ENCODE data around the gene KRT36. TPM values are rescaled to one million over a fixed set of nuclear protein-coding genes. Genes with fewer than 3 reads are reported as not detected.

Gene KRT36
- total and polyA plus RNA-seq, 2 of the 8 experiments (the other 6 are each of a cell fraction or from before 2014, with no cell fraction given), result not detected

- POLR2A ChIA-PET (ENCODE audit: partially characterized antibody), result interaction anchor here (0.7 to 2.5 kb wide), 2 partner anchors 16 to 17 kb away, joined by 3 to 8 read pairs; no protein-coding TSS in a partner anchor
- Histone ChIP-seq H2BK12ac (ENCODE audit: low read depth, low read length) (0 out of 2 replicates have a peak overlapping the region, but pooled peaks have one; percentile 42), H2BK15ac (ENCODE audit: low read length) (0 out of 2 replicates have a peak overlapping the region, but pooled peaks have one; percentile 12), H4K91ac (replicated peaks; ENCODE audit: insufficient read length, low read length) (no peak overlapping the region), H2BK120ac (replicated peaks; ENCODE audit: low read depth, low read length) (no peak overlapping the region), H3K4ac (replicated peaks; ENCODE audit: insufficient read length, low read depth, low read length) (no peak overlapping the region), H3K9ac (replicated peaks in 1 of 4; ENCODE audit: extremely low read depth in 1 of 4, low read depth in 3 of 4, low read length in 3 of 4) (no peak overlapping the region), H3K56ac (replicated peaks; ENCODE audit: insufficient read length, low read depth, low read length) (no peak overlapping the region), H2AK5ac (ENCODE audit: low read depth, low read length) (no peak overlapping the region), H3K9me3 (ENCODE audit: insufficient read depth in 2 of 2, low read depth in 1 of 2, low read length in 1 of 2) (no peaks in the 10 kb centered on the region), H3K23ac (ENCODE audit: insufficient read length) (no peak overlapping the region), H3K14ac (ENCODE audit: insufficient read length) (no peak overlapping the region), H2BK5ac (ENCODE audit: low read depth, low read length) (no peak overlapping the region), H3K27me3 (replicated peaks in 1 of 4; ENCODE audit: control insufficient read depth in 3 of 4, extremely low read depth in 1 of 4, insufficient read depth in 3 of 4, low read length in 3 of 4) (no peaks in the 10 kb centered on the region; a peak in 1 of 7 replicates), H2BK20ac (ENCODE audit: low read length) (no peak overlapping the region), H3K23me2 (ENCODE audit: low read depth, low read length) (no peaks in the 10 kb centered on the region; the same call in 1 of the 2 replicates), H3K36me3 (ENCODE audit: control insufficient read depth in 2 of 4, insufficient read depth in 4 of 4, low read length in 3 of 4) (no peaks in the 10 kb centered on the region), H2AFZ (ENCODE audit: low read length) (no peak overlapping the region), H4K8ac (ENCODE audit: extremely low read depth, insufficient read depth, low read length) (no peak overlapping the region), H3K79me1 (ENCODE audit: low read depth, low read length) (no peaks in the 10 kb centered on the region), H3K18ac (ENCODE audit: extremely low read depth, low read length) (no peak overlapping the region), H4K5ac (ENCODE audit: insufficient read length, low read depth, low read length) (no peak overlapping the region), H3K4me3 (ENCODE audit: extremely low read depth in 1 of 4, insufficient read depth in 2 of 4, low read depth in 3 of 4, low read length in 4 of 4) (no peak overlapping the region), H3K4me1 (replicated peaks in 1 of 4; ENCODE audit: control insufficient read depth in 3 of 4, insufficient read depth in 4 of 4, low read length in 3 of 4) (peaks cover 0 to 5% (median 3%) of the 10 kb centered on the region in 4 experiments; a peak in 5 of 7 replicates), H4K20me1 (replicated peaks in 1 of 2; ENCODE audit: control insufficient read depth in 1 of 2, insufficient read depth in 2 of 2, low read length in 2 of 2) (no peaks in the 10 kb centered on the region), H3K4me2 (ENCODE audit: insufficient read depth in 1 of 2, low read depth in 2 of 2, low read length in 2 of 2) (no peak overlapping the region), H3K79me2 (ENCODE audit: control insufficient read depth in 1 of 2, insufficient read depth in 2 of 2, low read length in 2 of 2) (no peaks in the 10 kb centered on the region), H3K27ac (ENCODE audit: low read depth, low read length) (no peak overlapping the region)
- TF ChIP-seq POLR2AphosphoS5 (IDR thresholded peaks at IDR 0.05; ENCODE audit: low read depth, low read length) (no peak), HDAC2 (IDR thresholded peaks at IDR 0.05; ENCODE audit: borderline replicate concordance in 1 of 2, low read depth in 2 of 2, low read length in 2 of 2) (no peak), TBP (IDR thresholded peaks at IDR 0.05; ENCODE audit: low read depth, low read length) (no peak), CBX5 (IDR thresholded peaks at IDR 0.05; ENCODE audit: low read depth, low read length) (no peak), SIRT6 (IDR thresholded peaks at IDR 0.05; ENCODE audit: low read length) (no peak), RBBP5 (IDR thresholded peaks at IDR 0.05; ENCODE audit: borderline replicate concordance, low read depth, low read length) (no peak)
- FAIRE-seq (no peak), DNase-seq (ENCODE audit: low read depth in 1 of 2, low spot score in 2 of 2) (no peak)
- WGBS, 2 experiments (ENCODE audit: extremely low coverage in 1 of 2, insufficient coverage in 1 of 2, insufficient read length in 1 of 2, insufficient replicate concordance in 2 of 2, low coverage in 1 of 2, low lambda C conversion rate in 2 of 2, missing lambda C conversion rate in 1 of 2), result 74% methylated on average over 2 of the region's 4 CpGs; no CpG with 5 or more reads in 1 of the 2 experiments
- CTCF ChIA-PET (ENCODE audit: partially characterized antibody), result interaction anchor here (0.8 to 33.9 kb wide), 6 partner anchors 10 to 160 kb away, joined by 3 to 427 read pairs (median 4); partner anchors contain the start of gene KRT19
These were observed 21.4 kb upstream of the KRT36 start for GRCh38 chr17:41511116-41511515.
